ENCODE data around the gene SIRT1.
"Not testable (repeated sequence)": the region's sequence is repeated elsewhere in the genome, so short reads cannot be mapped to it uniquely, and the experiment has no call there.

Gene SIRT1

DNA sequence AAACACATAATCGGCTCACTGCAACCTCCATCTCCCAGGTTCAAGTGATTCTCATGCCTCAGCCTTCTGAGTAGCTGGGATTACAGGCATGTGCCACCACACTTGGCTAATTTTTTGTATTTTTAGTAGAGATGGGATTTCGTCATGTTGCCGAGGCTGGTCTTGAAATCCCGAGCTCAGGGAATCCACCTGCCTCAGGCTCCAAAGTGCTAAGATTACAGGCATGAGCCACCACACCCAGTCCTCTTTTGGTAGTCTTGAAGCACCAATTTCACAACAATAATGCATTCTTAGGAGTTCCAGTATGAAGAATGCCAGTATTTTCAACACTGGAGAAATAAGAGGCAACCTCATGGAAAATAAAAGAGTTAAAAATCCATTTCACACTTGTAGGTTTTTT, 81.6 kb downstream of the SIRT1 start:
- ATAC-seq, DNase-seq: not testable (repeated sequence)
